Thoracic aorta (tissue), 2 donors: ENCODE data around the gene CCDC106. TPM values are rescaled to one million over a fixed set of nuclear protein-coding genes. Genes with fewer than 3 reads are reported as not detected.

Source experiments
- ATAC-seq: fragments of 150-250 bp; one replicate; pipeline ENCODE4 v1.8.0; 2017; ENCODE audit warnings: low read depth; ENCODE audit not compliant: insufficient number of reproducible peaks, low FRiP score
- DNase-seq: peaks from one replicate; pipeline ENCODE4 v3.0.0-alpha.2; 2020; ENCODE audit warnings: low spot score
- H3K27ac ChIP-seq, 2 donors: fragments of 200-600 bp; sonication (generic); 1 replicate in 1 of 2; 2 replicates in 1 of 2; pipeline ENCODE4 v1.5.1; 2016; ENCODE audit warnings: mild to moderate bottlenecking in 2 of 2, moderate library complexity in 2 of 2
- H3K27me3 ChIP-seq: fragments of 200-600 bp; sonication (generic); replicated peaks from 2 replicates; pipeline ENCODE4 v1.6.0; 2016; ENCODE audit warnings: mild to moderate bottlenecking; ENCODE audit not compliant: insufficient read depth
- H3K36me3 ChIP-seq: fragments of 200-600 bp; sonication (generic); one replicate; pipeline ENCODE4 v1.5.1; 2016
- H3K4me1 ChIP-seq, 2 donors: fragments of 200-600 bp; sonication (generic); 1 replicate in 1 of 2; 2 replicates in 1 of 2; pipeline versions ENCODE4 v1.5.1 to v1.6.0; 2016; ENCODE audit warnings: low read depth in 2 of 2, mild to moderate bottlenecking in 1 of 2; ENCODE audit not compliant: control insufficient read depth in 1 of 2
- H3K4me3 ChIP-seq: fragments of 200-600 bp; sonication (generic); 2 replicates; pipeline ENCODE4 v1.5.1; 2016; ENCODE audit warnings: mild to moderate bottlenecking
- H3K9me3 ChIP-seq: fragments of 200-600 bp; sonication (generic); 2 replicates; pipeline ENCODE4 v1.5.1; 2016
- CTCF ChIP-seq: fragments of 200-600 bp; sonication (generic); IDR thresholded peaks from one replicate; pipeline ENCODE4 v1.5.1; 2019; ENCODE audit warnings: antibody characterized with exemption
- total RNA-seq, 2 donors: library from RNA; depleted of rRNA; stranded (reverse); fragments of >200 nt; gene quantifications; one replicate each; pipeline versions ENCODE4 v1.1.0 to v1.2.3, GENCODE V29; 2016

CCDC106 gene
- total RNA-seq, 2 donors from 2014 or later = 10.5 to 14.8 TPM

GRCh38 chr19:55614711-55615542 lies 33.1 kb upstream of the CCDC106 start:
- ATAC-seq (no peak), DNase-seq (no peak)
- Histone ChIP-seq H3K4me1 (no peaks in the 10 kb centered on the region), H3K27ac (no peak overlapping the region), H3K4me3 (no peak overlapping the region), H3K27me3 (no peaks in the 10 kb centered on the region), H3K9me3 (no peaks in the 10 kb centered on the region), H3K36me3 (peaks cover 34% of the 10 kb centered on the region)
- no peak for TF ChIP-seq CTCF

- H3K27ac ChIP-seq = no peak overlapping the region
- H3K4me1 ChIP-seq = no peaks in the 10 kb centered on the region
- TF ChIP-seq CTCF = no peak
- no peak overlapping the region for H3K4me3 ChIP-seq
- ATAC-seq (no peak), DNase-seq (no peak)
- H3K27me3 ChIP-seq = no peaks in the 10 kb centered on the region
- H3K9me3 ChIP-seq = no peaks in the 10 kb centered on the region
- peaks cover 32% of the 10 kb centered on the region for H3K36me3 ChIP-seq
These were observed 32.2 kb upstream of the CCDC106 start for GRCh38 chr19:55615543-55616394.

- H3K4me3 ChIP-seq = no peak overlapping the region
- H3K27me3 ChIP-seq = no peaks in the 10 kb centered on the region
- no peak for DNase-seq
- no peak overlapping the region for H3K27ac ChIP-seq
- H3K9me3 ChIP-seq = no peaks in the 10 kb centered on the region
- TF ChIP-seq CTCF = no peak
- ATAC-seq = no peak
- no peaks in the 10 kb centered on the region for H3K4me1 ChIP-seq
- H3K36me3 ChIP-seq = peaks cover 32% of the 10 kb centered on the region
These were observed 31.6 kb upstream of the CCDC106 start for GRCh38 chr19:55616395-55616875.

- Histone ChIP-seq H3K4me3 (no peak overlapping the region), H3K27me3 (no peaks in the 10 kb centered on the region), H3K9me3 (no peaks in the 10 kb centered on the region), H3K4me1 (no peaks in the 10 kb centered on the region), H3K36me3 (peaks cover 32% of the 10 kb centered on the region), H3K27ac (no peak overlapping the region)
- ATAC-seq = no peak
- no peak for TF ChIP-seq CTCF
- no peak for DNase-seq
These were observed 30.6 kb upstream of the CCDC106 start for GRCh38 chr19:55617426-55617825.

GRCh38 chr19:55618426-55618825 lies 29.6 kb upstream of the CCDC106 start:
- Histone ChIP-seq H3K9me3 (no peaks in the 10 kb centered on the region), H3K36me3 (peaks cover 32% of the 10 kb centered on the region), H3K27me3 (no peaks in the 10 kb centered on the region), H3K4me1 (no peaks in the 10 kb centered on the region), H3K27ac (no peak overlapping the region), H3K4me3 (no peak overlapping the region)
- DNase-seq (no peak), ATAC-seq (no peak)
- TF ChIP-seq CTCF = no peak
